Heart right ventricle (tissue), 16 donors: Measurements from ENCODE around the gene KLHL24. TPM values are rescaled to one million over a fixed set of nuclear protein-coding genes. Genes with fewer than 3 reads are reported as not detected.

Experiments used
- ATAC-seq, 8 donors: fragments of 200-7000 bp; cut with Tn5 transposase; one replicate each; pipeline ENCODE4 v1.9.1; 2020; ENCODE audit warnings: mild to moderate bottlenecking in 8 of 8, moderate library complexity in 8 of 8, moderate number of reproducible peaks in 1 of 8
- DNase-seq, 2 donors: peaks; one replicate each; pipeline ENCODE4 v3.0.0-alpha.2; 2020
- H3K27ac ChIP-seq, 10 donors: fragments of 200-600 bp; sonication (generic) in 2 of 10; one replicate each; pipeline versions ENCODE4 v1.5.0 to v1.8.0; 2020 to 2022; ENCODE audit warnings: mild to moderate bottlenecking in 3 of 10
- H3K27me3 ChIP-seq, 7 donors: fragments of 200-600 bp; one replicate each; pipeline ENCODE4 v1.8.0; 2021 to 2022; ENCODE audit warnings: mild to moderate bottlenecking in 2 of 7
- H3K36me3 ChIP-seq, 9 donors: fragments of 200-600 bp; sonication (generic) in 1 of 9; one replicate each; pipeline versions ENCODE4 v1.5.0 to v1.8.0; 2020 to 2022; ENCODE audit warnings: mild to moderate bottlenecking in 2 of 9
- H3K4me1 ChIP-seq, 9 donors: fragments of 200-600 bp; sonication (generic) in 1 of 9; one replicate each; pipeline versions ENCODE4 v1.5.0 to v1.8.0; 2020 to 2022; ENCODE audit warnings: mild to moderate bottlenecking in 4 of 9
- H3K4me3 ChIP-seq, 10 donors: fragments of 200-600 bp; sonication (generic) in 2 of 10; one replicate each; pipeline versions ENCODE4 v1.5.0 to v1.8.0; 2020 to 2022; ENCODE audit warnings: mild to moderate bottlenecking in 7 of 10, moderate library complexity in 2 of 10
- H3K9me3 ChIP-seq, 11 donors: fragments of 200-600 bp in 10 of 11; sonication (generic) in 2 of 11; one replicate each; pipeline versions ENCODE4 v1.5.0 to v1.8.0; 2013 to 2022; ENCODE audit warnings: mild to moderate bottlenecking in 2 of 11, control low read depth in 1 of 11, moderate library complexity in 1 of 11
- WGBS, 2 donors: extraction: QIAGEN DNeasy Blood & Tissue Kit; methylation state at CpG; one replicate each; pipeline ENCODE4 v1.1.7; 2013; ENCODE audit warnings: inconsistent platforms in 1 of 2; 5-methylcytosine and 5-hydroxymethylcytosine counted together
- intact Hi-C, 10 donors: fragments of 100-400 bp; cut with DNase I; formaldehyde crosslinking; loops; one replicate each; pipeline versions ENCODE4 v1.11.1 to v1.14.2; 2022
- polyA plus RNA-seq, 2 donors: library from polyadenylated mRNA; stranded (reverse); fragments of 200-250 nt; gene quantifications; one replicate each; pipeline ENCODE4 v1.2.3, GENCODE V29; 2013
- total RNA-seq, 10 donors: library from RNA; stranded (reverse); fragmentation: NEBNext Ultra II Directional in 3 of 10; extraction: Animal tissue kit (Norgen Biotek cat#: 25700) in 3 of 10; gene quantifications; one replicate each; pipeline versions ENCODE4 v1.2.1 to v1.2.4, GENCODE V29; 2021 to 2023
- TF ChIP-seq, protein P1 (sequence below), 9 donors: fragments of 200-600 bp; sonication (generic) in 2 of 9; IDR thresholded peaks; one replicate each; pipeline versions ENCODE4 v1.5.0 to v1.8.0; 2021 to 2022; ENCODE audit warnings: antibody characterized with exemption in 9 of 9, mild to moderate bottlenecking in 5 of 9, moderate library complexity in 1 of 9
- donor health status: Arrhythmogenic right ventricular cardiomyopathy.
- donor health status: ischemic (EF 13 %, LVEDD 7.1; RV severe dilation, severe dysfunction).
- donor health status: healthy with polysubstance abuse.
- donor health status: DM: no; HTN: yes; CAD: no.
- donor health status: DM: no; HTN: no; CAD: no.
- donor health status: ischemic (EF 25% LVEDD 6.9; RV normal size, moderate dysfunction).
- donor health status: ischemic (EF 25% LVEDD 5.7; RV mildly dilated, moderate dysfunction).
- donor health status: healthy.
- donor health status: DM: yes; HTN: yes; CAD: no.
- donor health status: Ischemic cardiomyopathy.
- donor health status: ischemic (EF 35%, LVEDD 5.7; RV mildly dilated, moderate dysfunction).
- donor health status: nonischemic (EF 11% LVEDD 7.7; RV severe dilation, severe dysfunction).
- donor health status: DM: yes; HTN: yes; CAD: no.
- donor health status: PGD.
- donor health status: ischemic (EF 29% LVEDD 5.4; RV normal size, mild dysfunction).
- donor health status: nonischemic (EF 23%, LVEDD 6.1; RV moderate dilation, normal function).

KLHL24 gene
- total and polyA plus RNA-seq, 12 donors = 7.6 to 305 (median 233) TPM

DNA sequence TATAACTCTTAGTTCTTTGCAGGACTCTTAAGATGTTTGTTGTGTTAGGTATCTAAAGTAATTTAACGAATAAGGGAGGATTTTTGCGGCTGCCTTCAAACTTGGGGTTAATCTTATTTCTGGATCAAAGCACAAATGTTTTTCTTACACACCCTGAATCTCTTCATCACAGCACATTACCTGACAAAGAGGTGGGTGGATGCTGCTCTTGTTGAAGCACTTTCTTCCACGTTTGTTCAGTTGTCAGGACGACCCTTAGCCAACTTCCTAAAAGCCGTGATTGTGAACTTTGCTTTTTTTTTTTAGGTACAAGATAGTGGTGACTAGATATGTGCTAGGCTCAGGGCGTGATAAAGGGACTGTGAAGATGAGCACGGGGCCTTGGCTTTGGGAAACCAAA is 98.1 kb downstream of the KLHL24 start:
- Histone ChIP-seq H3K27me3 (no peaks in the 10 kb centered on the region), H3K27ac (peak overlapping the region in 3 of 10 donors; percentile 61 to 73 (median 70)), H3K4me3 (no peak overlapping the region), H3K36me3 (peaks cover 0 to 96% (median 32%) of the 10 kb centered on the region in 9 donors), H3K4me1 (peaks cover 0 to 24% (median 7%) of the 10 kb centered on the region in 9 donors), H3K9me3 (no peaks in the 10 kb centered on the region)
- ATAC-seq = no peak
- intact Hi-C loops = no loop called here
- TF ChIP-seq, protein P1, sequence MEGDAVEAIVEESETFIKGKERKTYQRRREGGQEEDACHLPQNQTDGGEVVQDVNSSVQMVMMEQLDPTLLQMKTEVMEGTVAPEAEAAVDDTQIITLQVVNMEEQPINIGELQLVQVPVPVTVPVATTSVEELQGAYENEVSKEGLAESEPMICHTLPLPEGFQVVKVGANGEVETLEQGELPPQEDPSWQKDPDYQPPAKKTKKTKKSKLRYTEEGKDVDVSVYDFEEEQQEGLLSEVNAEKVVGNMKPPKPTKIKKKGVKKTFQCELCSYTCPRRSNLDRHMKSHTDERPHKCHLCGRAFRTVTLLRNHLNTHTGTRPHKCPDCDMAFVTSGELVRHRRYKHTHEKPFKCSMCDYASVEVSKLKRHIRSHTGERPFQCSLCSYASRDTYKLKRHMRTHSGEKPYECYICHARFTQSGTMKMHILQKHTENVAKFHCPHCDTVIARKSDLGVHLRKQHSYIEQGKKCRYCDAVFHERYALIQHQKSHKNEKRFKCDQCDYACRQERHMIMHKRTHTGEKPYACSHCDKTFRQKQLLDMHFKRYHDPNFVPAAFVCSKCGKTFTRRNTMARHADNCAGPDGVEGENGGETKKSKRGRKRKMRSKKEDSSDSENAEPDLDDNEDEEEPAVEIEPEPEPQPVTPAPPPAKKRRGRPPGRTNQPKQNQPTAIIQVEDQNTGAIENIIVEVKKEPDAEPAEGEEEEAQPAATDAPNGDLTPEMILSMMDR (IDR thresholded peaks at IDR 0.05) = no peak
- 81 to 83% methylated on average over 7 of the region's 7 CpGs for WGBS, 2 donors
- no peak for DNase-seq

Other genes with a start within 250 kb of the KLHL24 start
- 1 to 10 TPM in 2 of 10 donors, under 1 TPM in 7, not detected in 1; 0.14 to 1.5 (median 0.49) TPM for gene MCF2L2, start 207.0 kb upstream of the KLHL24 start, total RNA-seq
- under 1 TPM; 0.09 to 0.37 TPM for gene MCF2L2, start 207.0 kb upstream of the KLHL24 start, polyA plus RNA-seq
- gene KLHL6, start 79.9 kb upstream of the KLHL24 start, total RNA-seq = 1 to 10 TPM in 4 of 10 donors, under 1 TPM in 6; 0.47 to 5.1 (median 0.93) TPM
- under 1 TPM; 0.65 to 0.80 TPM for gene KLHL6, start 79.9 kb upstream of the KLHL24 start, polyA plus RNA-seq
- 10 to 100 TPM in 6 of 10 donors, 1 to 10 TPM in 4; 8.0 to 22.2 (median 10.5) TPM for gene YEATS2, start 62.2 kb downstream of the KLHL24 start, total RNA-seq
- gene YEATS2, start 62.2 kb downstream of the KLHL24 start, polyA plus RNA-seq = 1 to 10 TPM; 4.6 to 4.8 TPM
- gene MAP6D1, start 190.0 kb downstream of the KLHL24 start, total RNA-seq = 1 to 10 TPM in 9 of 10 donors, under 1 TPM in 1; 0.94 to 4.5 (median 2.5) TPM
- 1 to 10 TPM in 1 of 2 donors, not detected in 1; 1.1 TPM for gene MAP6D1, start 190.0 kb downstream of the KLHL24 start, polyA plus RNA-seq
- 10 to 100 TPM; 52.7 to 70.6 (median 60.7) TPM for gene PARL, start 249.3 kb downstream of the KLHL24 start, total RNA-seq
- 100 to 1,000 TPM in 1 of 2 donors, 10 to 100 TPM in 1; 45.8 to 113 TPM for gene PARL, start 249.3 kb downstream of the KLHL24 start, polyA plus RNA-seq